Osteoblast (primary cell): Measurements from ENCODE around the gene PLOD1. TPM values are rescaled to one million over a fixed set of nuclear protein-coding genes. Genes with fewer than 3 reads are reported as not detected.

Source experiments
- DNase-seq: peaks from one replicate; pipeline ENCODE4 v3.0.0; 2011; ENCODE audit warnings: low spot score, mixed read lengths; ENCODE audit not compliant: insufficient read length; ENCODE audit errors: missing footprints
- H2AFZ ChIP-seq: 2 replicates; pipeline ENCODE4 v1.6.0; 2011; ENCODE audit warnings: mild to moderate bottlenecking, low read length
- H3K27ac ChIP-seq: 2 replicates; pipeline ENCODE4 v1.5.1; 2011; ENCODE audit warnings: mild to moderate bottlenecking, low read depth, low read length, moderate library complexity
- H3K27me3 ChIP-seq: 2 replicates; pipeline ENCODE4 v1.6.0; 2012; ENCODE audit warnings: mild to moderate bottlenecking, control low read depth, inconsistent platforms, low read length, moderate library complexity; ENCODE audit not compliant: insufficient read depth
- H3K36me3 ChIP-seq: 2 replicates; pipeline ENCODE4 v1.5.1; 2011; ENCODE audit warnings: mild to moderate bottlenecking, low read length, control low read depth, moderate library complexity; ENCODE audit not compliant: insufficient read depth
- H3K4me1 ChIP-seq: 2 replicates; pipeline ENCODE4 v1.5.1; 2011; ENCODE audit warnings: mild to moderate bottlenecking, low read length, control low read depth, moderate library complexity; ENCODE audit not compliant: insufficient read depth
- H3K4me2 ChIP-seq: 2 replicates; pipeline ENCODE4 v1.6.0; 2011; ENCODE audit warnings: mild to moderate bottlenecking, low read length; ENCODE audit not compliant: insufficient read depth
- H3K4me3 ChIP-seq: fragments of 200-600 bp; sonication (generic); 3 replicates; pipeline ENCODE4 v1.5.1; 2012; ENCODE audit warnings: mild to moderate bottlenecking, low read length, inconsistent platforms; ENCODE audit not compliant: insufficient read depth
- H3K79me2 ChIP-seq: 2 replicates; pipeline ENCODE4 v1.6.0; 2012; ENCODE audit warnings: mild to moderate bottlenecking, low read length, control low read depth, inconsistent platforms; ENCODE audit not compliant: insufficient read depth
- H3K9me3 ChIP-seq: 2 replicates; pipeline ENCODE4 v1.5.1; 2011; ENCODE audit warnings: low read depth, low read length, control low read depth
- H4K20me1 ChIP-seq: 2 replicates; pipeline ENCODE4 v1.6.0; 2012; ENCODE audit warnings: mild to moderate bottlenecking, low read length, control low read depth; ENCODE audit not compliant: insufficient read depth
- total RNA-seq: library from RNA; depleted of rRNA; stranded (reverse); fragments of >200 nt; gene quantifications from 2 replicates; pipeline ENCODE4 v1.2.3, GENCODE V29; 2012
- TF ChIP-seq, protein P1 (sequence below): IDR thresholded peaks from 2 replicates; pipeline ENCODE4 v1.5.1; 2011; ENCODE audit warnings: mild to moderate bottlenecking, low read depth, low read length, moderate library complexity; ENCODE audit errors: extremely low read depth

The PLOD1 gene
- total RNA-seq, 1 donor, result 281 TPM

DNA sequence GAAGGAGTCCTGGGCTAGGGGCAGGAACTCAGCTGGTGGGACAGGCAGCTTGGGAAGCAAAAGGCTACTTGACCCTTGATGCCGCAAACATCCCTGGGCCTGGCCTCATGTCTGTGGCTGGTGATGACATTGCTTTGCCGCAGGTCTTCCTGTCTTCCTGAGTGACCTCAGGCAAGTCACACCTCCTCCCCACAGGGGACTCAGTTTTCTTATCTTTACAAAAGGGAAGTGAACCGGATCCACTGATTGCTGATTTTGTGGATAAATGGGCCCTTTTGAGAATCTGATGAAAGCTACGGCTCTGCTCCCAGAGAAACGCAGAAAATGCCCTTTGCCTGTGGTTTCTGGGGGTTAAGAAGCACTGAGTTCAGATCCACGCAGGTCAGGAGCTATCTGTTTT lies 20.7 kb downstream of the PLOD1 start:
- H3K79me2 ChIP-seq, result no peaks in the 10 kb centered on the region
- H3K36me3 ChIP-seq, result peaks cover 52% of the 10 kb centered on the region
- DNase-seq, result peak; percentile 22
- H3K27me3 ChIP-seq, result no peaks in the 10 kb centered on the region
- TF ChIP-seq, protein P1, sequence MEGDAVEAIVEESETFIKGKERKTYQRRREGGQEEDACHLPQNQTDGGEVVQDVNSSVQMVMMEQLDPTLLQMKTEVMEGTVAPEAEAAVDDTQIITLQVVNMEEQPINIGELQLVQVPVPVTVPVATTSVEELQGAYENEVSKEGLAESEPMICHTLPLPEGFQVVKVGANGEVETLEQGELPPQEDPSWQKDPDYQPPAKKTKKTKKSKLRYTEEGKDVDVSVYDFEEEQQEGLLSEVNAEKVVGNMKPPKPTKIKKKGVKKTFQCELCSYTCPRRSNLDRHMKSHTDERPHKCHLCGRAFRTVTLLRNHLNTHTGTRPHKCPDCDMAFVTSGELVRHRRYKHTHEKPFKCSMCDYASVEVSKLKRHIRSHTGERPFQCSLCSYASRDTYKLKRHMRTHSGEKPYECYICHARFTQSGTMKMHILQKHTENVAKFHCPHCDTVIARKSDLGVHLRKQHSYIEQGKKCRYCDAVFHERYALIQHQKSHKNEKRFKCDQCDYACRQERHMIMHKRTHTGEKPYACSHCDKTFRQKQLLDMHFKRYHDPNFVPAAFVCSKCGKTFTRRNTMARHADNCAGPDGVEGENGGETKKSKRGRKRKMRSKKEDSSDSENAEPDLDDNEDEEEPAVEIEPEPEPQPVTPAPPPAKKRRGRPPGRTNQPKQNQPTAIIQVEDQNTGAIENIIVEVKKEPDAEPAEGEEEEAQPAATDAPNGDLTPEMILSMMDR, result no peak
- H3K27ac ChIP-seq, result no peak overlapping the region
- H3K4me2 ChIP-seq, result no peak overlapping the region
- H3K4me1 ChIP-seq, result no peaks in the 10 kb centered on the region
- peaks cover 6% of the 10 kb centered on the region for H4K20me1 ChIP-seq
- no peak overlapping the region for H3K4me3 ChIP-seq
- H2AFZ ChIP-seq, result no peak overlapping the region
- no peaks in the 10 kb centered on the region for H3K9me3 ChIP-seq

DNA sequence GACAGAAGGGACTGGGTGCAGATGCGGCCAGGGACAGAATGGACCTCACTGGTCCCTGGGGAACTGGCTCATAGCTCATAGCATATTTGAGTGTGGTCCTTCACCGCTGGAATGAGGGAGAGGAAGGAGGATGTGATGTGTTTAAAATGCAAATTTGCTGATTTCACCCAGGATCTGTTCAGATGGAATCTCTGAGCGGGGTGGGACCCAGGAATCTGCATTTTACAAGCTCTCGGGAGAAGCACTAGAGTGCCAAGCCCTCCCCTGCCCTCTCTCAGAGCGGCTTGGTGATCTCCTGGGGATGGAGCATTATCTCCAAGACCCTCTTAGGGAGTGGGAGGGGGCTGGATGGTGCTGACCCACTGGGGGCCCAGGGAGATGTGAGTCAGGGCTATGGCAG lies 22.9 kb downstream of the PLOD1 start:
- H4K20me1 ChIP-seq, result peaks cover 6% of the 10 kb centered on the region
- no peaks in the 10 kb centered on the region for H3K27me3 ChIP-seq
- H3K27ac ChIP-seq, result no peak overlapping the region
- no peak overlapping the region for H2AFZ ChIP-seq
- H3K4me2 ChIP-seq, result no peak overlapping the region
- TF ChIP-seq, protein P1, result no peak
- no peak overlapping the region for H3K4me3 ChIP-seq
- no peaks in the 10 kb centered on the region for H3K9me3 ChIP-seq
- DNase-seq, result no peak
- peaks cover 44% of the 10 kb centered on the region for H3K36me3 ChIP-seq
- H3K4me1 ChIP-seq, result no peaks in the 10 kb centered on the region
- no peaks in the 10 kb centered on the region for H3K79me2 ChIP-seq

DNA sequence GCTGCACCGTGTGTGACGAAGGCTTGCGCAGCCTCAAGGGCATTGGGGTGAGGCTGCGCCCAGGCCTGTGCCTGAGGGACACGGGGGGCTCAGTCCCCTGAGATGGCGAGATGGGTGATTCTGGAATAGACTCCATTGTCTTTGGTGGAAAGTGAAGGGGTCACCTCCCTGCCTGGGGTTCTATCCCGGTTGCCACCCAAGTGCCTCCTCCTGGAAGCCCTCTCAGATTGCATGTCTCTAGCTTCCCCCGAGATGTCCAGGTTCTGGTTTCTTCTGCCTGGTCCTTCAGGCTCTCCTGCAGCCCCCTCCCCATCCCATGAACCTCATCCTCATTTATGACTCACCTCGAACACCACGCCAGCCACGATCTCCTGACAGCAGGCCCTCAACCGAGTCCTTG lies 23.4 kb downstream of the PLOD1 start:
- peaks cover 40% of the 10 kb centered on the region for H3K36me3 ChIP-seq
- H3K79me2 ChIP-seq, result no peaks in the 10 kb centered on the region
- H3K27ac ChIP-seq, result no peak overlapping the region
- H3K4me2 ChIP-seq, result no peak overlapping the region
- no peak overlapping the region for H2AFZ ChIP-seq
- H3K4me1 ChIP-seq, result no peaks in the 10 kb centered on the region
- no peak overlapping the region for H3K4me3 ChIP-seq
- TF ChIP-seq, protein P1, result no peak
- H4K20me1 ChIP-seq, result peaks cover 6% of the 10 kb centered on the region
- DNase-seq, result peak; percentile 9
- H3K27me3 ChIP-seq, result no peaks in the 10 kb centered on the region
- H3K9me3 ChIP-seq, result no peaks in the 10 kb centered on the region

DNA sequence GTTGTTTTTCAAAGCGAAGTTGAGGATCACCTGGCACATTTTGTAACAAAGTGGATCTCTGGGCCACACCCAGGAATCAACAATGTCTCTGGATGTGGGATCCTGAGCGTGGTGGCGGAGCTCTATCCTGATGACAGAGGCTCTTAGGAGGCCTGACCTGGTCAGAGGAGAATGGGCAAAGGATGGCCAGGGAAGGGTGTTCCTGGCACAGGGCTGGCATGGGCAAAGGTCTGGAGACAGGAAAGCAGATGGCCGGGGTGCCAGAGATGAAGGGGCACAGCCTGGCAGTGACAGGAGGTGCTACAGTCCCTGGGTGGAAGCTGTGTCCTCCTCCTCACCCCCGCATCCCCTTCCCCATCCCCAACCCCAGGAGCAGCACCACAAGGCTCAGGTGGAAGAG lies 25.8 kb downstream of the PLOD1 start:
- TF ChIP-seq, protein P1, result no peak
- Histone ChIP-seq H3K4me2 (no peak overlapping the region), H3K4me1 (no peaks in the 10 kb centered on the region), H3K79me2 (no peaks in the 10 kb centered on the region), H3K4me3 (no peak overlapping the region), H3K9me3 (no peaks in the 10 kb centered on the region), H3K27me3 (no peaks in the 10 kb centered on the region), H4K20me1 (peaks cover 6% of the 10 kb centered on the region), H3K27ac (no peak overlapping the region), H2AFZ (no peak overlapping the region), H3K36me3 (peaks cover 46% of the 10 kb centered on the region)
- DNase-seq, result peak; percentile 11
